Upper lobe of left lung (tissue), 4 donors: ENCODE data around the gene HOXA1.

ENCODE experiments used
- CTCF ChIP-seq, 6 experiments: fragments of 450-650 bp in 4 of 6; fragments of 200-600 bp in 2 of 6; sonication (generic) in 2 of 6; IDR thresholded peaks; one replicate each; pipeline ENCODE4 v1.5.1; 2016 to 2019; ENCODE audit warnings: antibody characterized with exemption in 6 of 6
- EP300 ChIP-seq, 4 donors: sonication (generic); formaldehyde crosslinking; IDR thresholded peaks; one replicate each; pipeline ENCODE4 v1.5.1; 2017; ENCODE audit warnings: antibody characterized with exemption in 4 of 4, control low read depth in 2 of 4
- POLR2AphosphoS5 ChIP-seq, 2 donors: sonication (generic); formaldehyde crosslinking; IDR thresholded peaks; one replicate each; pipeline ENCODE4 v1.5.1; 2017; ENCODE audit warnings: antibody characterized with exemption in 2 of 2

DNA sequence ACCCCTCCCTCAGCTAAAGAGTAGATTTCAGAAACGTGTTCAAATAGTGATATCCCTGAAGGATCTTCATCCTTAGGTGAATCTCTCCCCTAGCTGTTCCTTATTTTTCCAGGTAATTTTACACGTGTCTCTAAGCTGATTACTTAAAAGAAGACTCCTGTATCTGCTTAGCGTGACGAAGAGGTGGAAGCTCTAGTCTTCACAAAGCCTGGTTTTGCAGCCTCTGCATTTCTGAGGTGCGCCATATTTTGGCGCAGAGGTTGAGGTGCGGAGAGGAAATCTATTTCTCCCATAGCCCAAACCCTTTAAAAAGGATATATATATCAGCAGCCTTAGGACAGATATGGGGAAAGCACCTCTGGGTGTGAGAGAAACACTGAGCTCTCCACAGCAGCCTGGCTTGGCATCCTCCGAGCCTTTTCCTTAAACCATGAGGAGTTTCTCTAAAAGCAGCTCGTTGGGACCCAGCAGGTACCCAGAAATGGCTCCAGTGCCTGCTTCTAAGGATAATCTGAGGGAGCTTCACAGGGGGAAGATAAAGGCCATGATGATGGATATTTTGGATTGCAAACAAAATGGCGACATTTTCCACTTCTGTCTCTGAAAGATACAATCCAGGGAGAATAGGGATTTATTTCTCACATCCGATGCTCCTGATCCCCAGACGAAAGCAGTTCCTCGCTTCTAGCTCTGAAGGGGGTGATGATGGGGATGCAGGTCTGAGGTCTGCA lies 9.7 kb upstream of the HOXA1 start:
- no peak for TF ChIP-seq CTCF (IDR thresholded peaks at IDR 0.05)
- TF ChIP-seq EP300 (IDR thresholded peaks at IDR 0.05), result no peak
- TF ChIP-seq POLR2AphosphoS5 (IDR thresholded peaks at IDR 0.05), result no peak
